Parathyroid adenoma (tissue), 2 donors: ENCODE measurements around the gene IRAK2.

Source experiments
- H2AFZ ChIP-seq: fragments of 300-600 bp; sonication (generic); one replicate; pipeline ENCODE4 v1.7.0; 2017; ENCODE audit warnings: antibody characterized with exemption, mild to moderate bottlenecking
- H3K27ac ChIP-seq: fragments of 300-600 bp; sonication (generic); one replicate; pipeline ENCODE4 v1.7.0; 2017
- H3K27me3 ChIP-seq: fragments of 300-600 bp; sonication (generic); one replicate; pipeline ENCODE4 v1.7.0; 2017; ENCODE audit warnings: low read length; ENCODE audit not compliant: control insufficient read depth, insufficient read depth
- H3K36me3 ChIP-seq: fragments of 300-600 bp; sonication (generic); one replicate; pipeline ENCODE4 v1.7.0; 2017; ENCODE audit warnings: low read length; ENCODE audit not compliant: control insufficient read depth, insufficient read depth
- H3K4me1 ChIP-seq: fragments of 300-600 bp; sonication (generic); one replicate; pipeline ENCODE4 v1.7.0; 2017; ENCODE audit warnings: control low read depth
- H3K4me2 ChIP-seq: fragments of 300-600 bp; sonication (generic); one replicate; pipeline ENCODE4 v1.7.0; 2017; ENCODE audit warnings: low read length
- H3K4me3 ChIP-seq: fragments of 300-600 bp; sonication (generic); one replicate; pipeline ENCODE4 v1.7.0; 2017; ENCODE audit warnings: low read depth, low read length
- H3K79me2 ChIP-seq: fragments of 300-600 bp; sonication (generic); one replicate; pipeline ENCODE4 v1.7.0; 2017; ENCODE audit warnings: control low read depth
- H3K9ac ChIP-seq: fragments of 300-600 bp; sonication (generic); one replicate; pipeline ENCODE4 v1.7.0; 2017; ENCODE audit warnings: mild to moderate bottlenecking
- H3K9me3 ChIP-seq: fragments of 300-600 bp; sonication (generic); one replicate; pipeline ENCODE4 v1.7.0; 2017; ENCODE audit warnings: low read length; ENCODE audit not compliant: control insufficient read depth
- TF ChIP-seq, protein P1 (sequence below): fragments of 300-600 bp; sonication (generic); IDR thresholded peaks from one replicate; pipeline ENCODE4 v1.7.0; 2017; ENCODE audit warnings: antibody characterized with exemption, mild to moderate bottlenecking
- donor health status: primary hyperparathyroidism.

The IRAK2 gene

GRCh38 chr3:10184250-10184649 is 19.5 kb downstream of the IRAK2 start:
- H3K9me3 ChIP-seq, result no peaks in the 10 kb centered on the region
- TF ChIP-seq, protein P1, sequence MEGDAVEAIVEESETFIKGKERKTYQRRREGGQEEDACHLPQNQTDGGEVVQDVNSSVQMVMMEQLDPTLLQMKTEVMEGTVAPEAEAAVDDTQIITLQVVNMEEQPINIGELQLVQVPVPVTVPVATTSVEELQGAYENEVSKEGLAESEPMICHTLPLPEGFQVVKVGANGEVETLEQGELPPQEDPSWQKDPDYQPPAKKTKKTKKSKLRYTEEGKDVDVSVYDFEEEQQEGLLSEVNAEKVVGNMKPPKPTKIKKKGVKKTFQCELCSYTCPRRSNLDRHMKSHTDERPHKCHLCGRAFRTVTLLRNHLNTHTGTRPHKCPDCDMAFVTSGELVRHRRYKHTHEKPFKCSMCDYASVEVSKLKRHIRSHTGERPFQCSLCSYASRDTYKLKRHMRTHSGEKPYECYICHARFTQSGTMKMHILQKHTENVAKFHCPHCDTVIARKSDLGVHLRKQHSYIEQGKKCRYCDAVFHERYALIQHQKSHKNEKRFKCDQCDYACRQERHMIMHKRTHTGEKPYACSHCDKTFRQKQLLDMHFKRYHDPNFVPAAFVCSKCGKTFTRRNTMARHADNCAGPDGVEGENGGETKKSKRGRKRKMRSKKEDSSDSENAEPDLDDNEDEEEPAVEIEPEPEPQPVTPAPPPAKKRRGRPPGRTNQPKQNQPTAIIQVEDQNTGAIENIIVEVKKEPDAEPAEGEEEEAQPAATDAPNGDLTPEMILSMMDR, result no peak
- H3K27ac ChIP-seq, result no peak overlapping the region
- no peaks in the 10 kb centered on the region for H3K27me3 ChIP-seq
- no peaks in the 10 kb centered on the region for H3K36me3 ChIP-seq
- no peaks in the 10 kb centered on the region for H3K79me2 ChIP-seq
- no peak overlapping the region for H3K4me2 ChIP-seq
- peaks cover 4% of the 10 kb centered on the region for H3K4me1 ChIP-seq
- H2AFZ ChIP-seq, result no peak overlapping the region
- no peak overlapping the region for H3K9ac ChIP-seq
- H3K4me3 ChIP-seq, result no peak overlapping the region

DNA sequence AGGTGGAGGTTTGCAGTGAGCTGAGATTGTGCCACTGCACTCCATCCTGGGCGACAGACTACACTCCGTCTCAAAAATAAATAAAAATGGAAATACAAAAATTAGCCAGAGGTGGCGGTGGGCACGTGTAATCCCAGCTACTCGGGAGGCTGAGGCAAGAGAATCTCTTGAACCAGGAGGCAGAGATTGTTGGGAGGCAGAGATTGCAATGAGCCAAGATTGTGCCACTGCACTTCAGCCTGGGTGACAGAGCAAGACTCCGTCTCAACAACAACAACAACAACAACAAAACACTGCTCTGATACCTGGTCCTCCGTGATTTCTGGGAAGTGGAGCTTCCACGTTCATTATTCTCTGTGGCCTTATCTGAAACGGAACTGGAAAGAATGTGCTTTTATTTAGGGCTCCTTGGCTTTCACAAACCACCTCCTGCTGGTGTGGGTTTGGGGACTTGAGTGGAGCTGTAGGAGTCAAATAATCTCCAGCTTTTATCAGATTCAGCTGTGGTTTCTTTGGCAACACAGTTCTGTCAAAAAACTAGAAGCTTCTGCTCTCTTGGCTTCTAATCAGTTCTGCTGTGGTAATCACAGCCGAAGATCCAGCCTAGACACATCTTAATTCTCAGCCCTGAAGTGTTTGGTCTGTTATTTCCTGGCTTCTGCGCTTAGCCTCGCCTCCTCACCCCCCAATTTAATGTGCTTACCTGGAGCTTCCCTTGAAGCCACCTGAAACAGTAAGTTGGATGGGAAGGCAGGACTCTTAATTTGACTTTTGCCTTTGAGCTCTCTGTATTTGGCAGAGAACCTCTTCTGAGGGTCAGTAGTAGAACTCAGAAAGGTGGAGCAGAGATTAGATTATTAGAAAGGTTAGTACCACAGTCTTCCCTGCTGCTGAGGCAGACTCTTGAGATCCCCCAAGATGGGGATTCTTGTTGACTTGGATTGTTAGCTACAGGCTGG is 21.4 kb downstream of the IRAK2 start:
- TF ChIP-seq, protein P1, result no peak
- Histone ChIP-seq H3K4me2 (no peak overlapping the region), H3K9ac (no peak overlapping the region), H3K4me1 (peaks cover 4% of the 10 kb centered on the region), H2AFZ (peak overlapping the region; percentile 9), H3K9me3 (no peaks in the 10 kb centered on the region), H3K79me2 (no peaks in the 10 kb centered on the region), H3K36me3 (no peaks in the 10 kb centered on the region), H3K27me3 (no peaks in the 10 kb centered on the region), H3K27ac (no peak overlapping the region), H3K4me3 (no peak overlapping the region)

DNA sequence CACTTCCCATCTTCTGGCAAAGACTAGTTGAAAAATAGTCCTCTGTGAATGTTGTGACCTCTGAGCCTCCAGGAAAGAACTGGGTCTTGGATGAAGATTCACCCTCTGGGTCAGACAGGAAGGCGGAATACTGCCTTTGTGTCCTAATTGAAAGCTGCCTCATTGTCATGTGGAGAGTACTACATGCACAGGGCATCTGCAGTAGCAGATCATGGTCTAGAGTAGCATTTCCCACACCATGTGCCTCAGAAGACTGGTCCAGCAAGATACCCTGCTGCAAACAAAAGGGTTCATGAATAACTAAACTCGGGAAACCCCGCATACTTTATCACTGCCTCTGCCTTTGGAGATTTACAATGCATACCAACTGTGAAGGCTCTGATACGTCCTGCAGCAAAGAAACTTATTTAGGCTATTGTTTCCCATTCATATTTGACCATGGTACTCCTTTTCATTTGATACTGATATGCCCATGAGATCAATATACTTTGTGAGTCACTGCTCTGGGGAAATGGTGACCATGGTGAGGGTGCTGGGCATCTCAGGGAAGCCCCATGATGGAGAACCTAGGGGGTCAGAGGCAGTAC is 22.7 kb downstream of the IRAK2 start:
- Histone ChIP-seq H3K27ac (no peak overlapping the region), H3K9me3 (no peaks in the 10 kb centered on the region), H3K27me3 (no peaks in the 10 kb centered on the region), H3K36me3 (no peaks in the 10 kb centered on the region), H3K4me1 (peaks cover 4% of the 10 kb centered on the region), H3K79me2 (no peaks in the 10 kb centered on the region), H3K4me3 (no peak overlapping the region), H3K4me2 (no peak overlapping the region), H3K9ac (no peak overlapping the region), H2AFZ (no peak overlapping the region)
- TF ChIP-seq, protein P1, result no peak

- Histone ChIP-seq H3K36me3 (no peaks in the 10 kb centered on the region), H3K4me3 (no peak overlapping the region), H3K79me2 (no peaks in the 10 kb centered on the region), H3K27me3 (no peaks in the 10 kb centered on the region), H3K4me1 (peaks cover 4% of the 10 kb centered on the region), H3K4me2 (no peak overlapping the region), H3K9ac (no peak overlapping the region), H2AFZ (no peak overlapping the region), H3K9me3 (no peaks in the 10 kb centered on the region), H3K27ac (no peak overlapping the region)
- TF ChIP-seq, protein P1, result no peak
Observed at GRCh38 chr3:10187944-10188343, 23.2 kb downstream of the IRAK2 start.
